Stimulated activated CD4-positive, alpha-beta T cell treated with anti-CD3 and anti-CD28 coated beads, Interleukin-15, amount 100 ng/mL, for 48 hours (primary cell): ENCODE data around the gene ATAD3B.
A peak's percentile ranks its signal among the peaks of the same experiment; 100 is the strongest.
"Not testable (repeated sequence)": the region's sequence is repeated elsewhere in the genome, so short reads cannot be mapped to it uniquely, and the experiment has no call there.

Experiments
- DNase-seq, 2 donors: peaks; one replicate each; pipeline ENCODE4 v3.0.0-alpha.2; 2020; ENCODE audit warnings: low read depth in 2 of 2

ATAD3B gene

GRCh38 chr1:1479547-1480487 lies 8.3 kb downstream of the ATAD3B start:
- no peak for DNase-seq

GRCh38 chr1:1480488-1480867 lies 8.9 kb downstream of the ATAD3B start:
- not testable (repeated sequence) for DNase-seq

- DNase-seq, result not testable (repeated sequence)
Observed at GRCh38 chr1:1481811-1482210, 10.2 kb downstream of the ATAD3B start.

- DNase-seq, result no peak
Observed at GRCh38 chr1:1482856-1483255, 11.3 kb downstream of the ATAD3B start.

GRCh38 chr1:1483714-1484113 lies 12.1 kb downstream of the ATAD3B start:
- no peak for DNase-seq

- DNase-seq, result not testable (repeated sequence)
Observed at GRCh38 chr1:1484976-1485750, 13.6 kb downstream of the ATAD3B start.

GRCh38 chr1:1485755-1486317 lies 14.3 kb downstream of the ATAD3B start:
- DNase-seq, result not testable (repeated sequence)

- DNase-seq, result no peak
Observed at GRCh38 chr1:1487701-1488100, 16.1 kb downstream of the ATAD3B start.

GRCh38 chr1:1489231-1489630 lies 17.7 kb downstream of the ATAD3B start:
- DNase-seq, result no peak

- no peak for DNase-seq
Observed at GRCh38 chr1:1489861-1490260, 18.3 kb downstream of the ATAD3B start.

GRCh38 chr1:1490633-1491230 lies 19.2 kb downstream of the ATAD3B start:
- no peak for DNase-seq

- DNase-seq, result no peak
Observed at GRCh38 chr1:1491601-1492000, 20.0 kb downstream of the ATAD3B start.

- not testable (repeated sequence) for DNase-seq
Observed at GRCh38 chr1:1494311-1494710, 22.7 kb downstream of the ATAD3B start.

- DNase-seq, result not testable (repeated sequence)
Observed at GRCh38 chr1:1495461-1495975, 24.0 kb downstream of the ATAD3B start.

GRCh38 chr1:1504777-1505365 lies 33.3 kb downstream of the ATAD3B start:
- peak; percentile 68 to 73 for DNase-seq

- DNase-seq, result not testable (repeated sequence)
Observed at GRCh38 chr1:1505366-1505798, 33.8 kb downstream of the ATAD3B start.

- not testable (repeated sequence) for DNase-seq
Observed at GRCh38 chr1:1505801-1506200, 34.2 kb downstream of the ATAD3B start.

GRCh38 chr1:1507305-1507704 lies 35.7 kb downstream of the ATAD3B start:
- DNase-seq, result no peak

- not testable (repeated sequence) for DNase-seq
Observed at GRCh38 chr1:1508775-1509464, 37.4 kb downstream of the ATAD3B start.

GRCh38 chr1:1509465-1509850 lies 37.9 kb downstream of the ATAD3B start:
- DNase-seq, result not testable (repeated sequence)
